SHP77 (cell line): ENCODE data around the gene ARHGEF16.
A peak's percentile ranks its signal among the peaks of the same experiment; 100 is the strongest.

Source experiments
- DNase-seq, 2 experiments: peaks; one replicate each; lab custom pipeline; 2025; lab: John Stamatoyannopoulos, UW

The ARHGEF16 gene

GRCh38 chr1:3453891-3454810 lies at the start of gene ARHGEF16:
TSS of gene ARHGEF16 (plus strand) at chr1:3454665. CDS start at chr1:3463085, 8,420 bp downstream.
- peak in 1 of 2 experiments; percentile 23 for DNase-seq

GRCh38 chr1:3404801-3405200 lies 49.7 kb upstream of the ARHGEF16 start:
- DNase-seq, result no peak

DNA sequence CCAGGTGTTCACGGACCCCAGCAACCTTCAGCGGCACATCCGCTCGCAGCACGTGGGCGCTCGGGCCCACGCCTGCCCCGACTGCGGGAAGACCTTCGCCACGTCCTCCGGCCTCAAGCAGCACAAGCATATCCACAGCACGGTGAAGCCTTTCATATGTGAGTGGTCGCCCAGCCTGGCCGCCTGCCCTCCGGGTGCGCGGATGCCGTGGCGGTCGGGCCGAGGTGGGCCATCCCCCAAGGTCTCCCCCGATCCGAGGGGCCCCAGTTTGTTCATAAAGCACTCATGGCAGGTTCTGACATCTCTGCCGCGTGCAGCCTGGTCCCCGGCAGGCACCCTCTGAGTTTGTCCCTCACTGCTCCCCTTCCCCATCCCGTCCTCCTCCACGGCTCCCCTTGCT lies 49.0 kb upstream of the ARHGEF16 start:
- DNase-seq, result no peak

GRCh38 chr1:3405974-3406867 lies 48.2 kb upstream of the ARHGEF16 start:
- DNase-seq, result no peak

DNA sequence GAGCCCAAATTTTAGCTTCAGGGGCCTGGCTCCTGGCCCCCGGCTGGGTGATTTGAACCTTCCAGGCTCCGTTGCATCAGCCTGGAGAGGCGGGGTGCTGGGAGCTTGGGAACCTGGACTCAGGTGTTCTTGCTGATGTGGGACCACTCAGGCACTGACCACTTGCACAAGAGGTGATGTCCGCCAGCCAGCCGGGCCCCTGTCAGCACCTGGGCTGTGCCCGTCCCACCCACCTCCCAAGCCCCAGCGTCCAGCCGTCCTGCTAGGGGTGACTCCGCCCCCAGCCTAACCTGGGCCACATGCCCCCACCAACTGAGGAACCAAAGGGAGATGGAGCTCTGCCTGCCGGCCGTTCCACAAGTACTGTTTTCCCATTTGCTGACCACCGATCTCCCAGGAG lies 47.4 kb upstream of the ARHGEF16 start:
- DNase-seq, result no peak

- DNase-seq, result no peak
Measured at GRCh38 chr1:3408751-3409266, 45.7 kb upstream of the ARHGEF16 start.

DNA sequence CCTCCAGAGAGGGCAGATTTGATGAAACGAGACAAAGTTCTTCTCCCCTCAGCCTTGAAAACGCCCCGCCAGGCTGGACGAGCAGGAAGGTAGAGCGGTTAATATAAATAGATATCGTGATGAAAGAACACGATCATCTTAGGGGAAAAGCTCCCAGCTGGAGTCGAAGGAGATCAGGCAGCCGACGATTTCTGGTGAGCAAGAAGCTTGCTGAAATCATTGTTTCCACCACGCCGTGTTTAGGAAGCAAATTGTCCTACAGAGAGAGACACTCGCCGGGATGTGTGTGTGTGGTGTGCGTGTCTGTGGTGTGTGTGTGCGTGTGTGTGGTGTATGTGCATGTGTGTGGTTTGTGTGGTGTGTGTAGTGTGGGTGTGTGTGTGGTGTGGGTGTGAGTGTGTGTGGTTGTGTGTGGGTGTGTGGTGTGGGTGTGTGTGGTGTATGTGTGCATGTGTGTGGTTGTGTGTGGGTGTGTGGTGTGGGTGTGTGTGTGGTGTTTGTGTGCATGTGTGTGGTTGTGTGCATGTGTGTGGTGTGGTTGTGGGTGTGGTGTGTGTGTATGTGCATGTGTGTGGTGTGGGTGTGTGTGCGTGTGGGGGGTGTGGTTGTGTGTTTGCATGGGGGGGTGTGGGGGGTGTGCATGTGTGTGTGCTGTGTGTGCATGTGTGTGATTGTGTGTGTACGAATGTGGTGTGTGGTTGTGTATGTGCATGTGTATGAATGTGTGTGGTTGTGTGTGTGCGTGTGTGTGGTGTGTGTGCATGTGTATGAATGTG lies 44.9 kb upstream of the ARHGEF16 start:
- no peak for DNase-seq

DNA sequence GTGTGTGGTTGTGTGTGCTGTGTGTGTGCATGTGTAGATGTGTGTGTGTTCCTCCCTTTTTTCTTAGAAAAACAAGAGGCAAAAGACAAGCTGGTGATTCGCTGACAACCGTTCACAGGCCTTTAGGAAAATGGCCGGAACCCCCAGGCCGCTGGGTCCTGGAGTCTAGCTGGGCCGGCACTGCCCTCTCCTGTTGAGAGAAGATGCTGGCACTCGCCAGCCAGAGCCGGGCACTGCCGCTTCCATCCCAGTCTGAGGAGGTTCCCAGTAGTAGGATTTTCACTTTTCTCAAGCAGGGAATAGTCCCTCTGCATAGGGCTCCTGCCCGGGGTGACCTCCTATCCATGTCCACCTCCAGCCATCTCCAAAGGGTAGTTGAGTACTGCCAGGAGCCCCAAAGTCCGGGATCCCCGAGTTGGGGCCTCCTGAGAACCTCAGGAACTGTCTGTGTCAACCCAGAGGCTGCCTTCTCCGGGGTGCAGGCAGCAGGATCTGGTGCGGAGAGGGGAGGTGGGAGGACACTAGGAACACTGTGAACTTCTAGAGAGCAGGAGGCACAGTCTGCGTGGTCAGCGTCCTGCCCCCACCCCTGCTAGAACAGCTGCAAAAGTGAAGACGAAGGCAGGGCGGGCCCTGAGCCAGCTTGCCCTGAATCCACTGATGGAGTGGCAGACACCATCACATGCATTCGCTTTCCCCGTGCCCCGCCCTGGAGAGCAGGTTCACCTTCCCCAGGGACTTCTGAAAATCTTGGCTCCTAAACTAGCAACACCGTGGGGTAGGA lies 44.1 kb upstream of the ARHGEF16 start:
- peak in 1 of 2 experiments; percentile 47 for DNase-seq

GRCh38 chr1:3411806-3412205 lies 42.7 kb upstream of the ARHGEF16 start:
- no peak for DNase-seq

- no peak for DNase-seq
Measured at GRCh38 chr1:3412376-3412775, 42.1 kb upstream of the ARHGEF16 start.

- no peak for DNase-seq
Measured at GRCh38 chr1:3413975-3414710, 40.3 kb upstream of the ARHGEF16 start.

DNA sequence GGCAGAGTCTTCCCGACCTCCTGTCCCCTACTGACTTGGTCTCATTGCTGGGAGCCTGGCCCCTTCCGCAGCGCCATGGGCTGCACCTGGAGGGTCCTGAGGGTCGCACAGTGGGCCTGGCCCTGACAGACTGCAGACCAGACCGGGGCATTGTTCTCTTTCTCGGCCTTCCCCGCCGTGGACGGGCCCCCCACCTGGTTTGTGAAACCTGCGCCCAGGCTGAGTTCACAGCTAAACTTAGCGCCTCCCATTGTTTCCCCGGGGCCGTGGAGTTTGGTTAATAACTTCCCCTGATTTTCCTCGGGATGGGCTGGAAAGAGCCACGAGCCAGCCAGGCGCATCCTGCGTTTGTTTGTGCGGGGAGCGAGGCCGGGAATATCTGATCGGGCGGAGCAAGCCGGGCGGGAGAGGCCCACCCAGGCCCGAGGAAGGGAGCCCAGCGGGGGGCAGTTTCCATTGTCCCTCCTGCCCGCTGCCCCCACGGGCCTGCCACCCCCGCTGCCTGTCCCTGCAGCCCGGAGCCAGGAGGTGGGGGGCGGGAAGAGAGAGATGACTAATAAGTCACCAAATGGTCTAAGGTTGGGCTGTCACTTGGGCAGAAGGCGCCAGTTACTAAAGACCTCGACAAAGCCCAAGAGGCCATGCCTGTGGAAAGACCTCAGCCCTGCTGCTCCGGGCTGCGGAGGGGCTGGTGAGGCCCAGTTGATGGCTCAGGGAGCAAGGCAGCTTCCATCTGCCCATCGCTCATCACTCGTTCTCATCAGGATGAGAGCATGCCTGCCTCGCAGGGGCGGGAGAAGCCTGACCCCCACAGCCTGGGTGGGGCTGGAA lies 39.0 kb upstream of the ARHGEF16 start:
- DNase-seq, result no peak

- DNase-seq, result no peak
Measured at GRCh38 chr1:3417082-3417739, 37.3 kb upstream of the ARHGEF16 start.

DNA sequence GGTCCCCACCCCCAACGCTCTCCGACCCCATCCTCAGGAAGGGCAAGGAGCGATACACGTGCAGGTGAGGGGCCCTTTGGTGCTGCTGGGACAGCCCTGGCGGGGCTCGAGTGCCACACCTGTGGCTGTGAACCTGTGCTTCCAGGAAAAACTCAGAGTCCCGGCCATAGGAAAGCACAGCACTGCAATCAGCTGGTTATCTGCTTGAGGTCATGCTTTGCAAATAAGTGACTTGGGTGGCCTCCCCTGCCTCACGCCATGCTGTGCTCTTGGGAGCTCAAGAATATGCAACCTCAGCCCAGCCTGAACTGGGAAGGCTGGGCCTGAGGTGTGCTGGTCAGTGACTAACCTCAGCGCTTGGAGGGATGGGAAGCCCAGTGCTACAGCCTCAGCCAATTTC lies 36.5 kb upstream of the ARHGEF16 start:
- DNase-seq, result no peak

- no peak for DNase-seq
Measured at GRCh38 chr1:3418600-3418999, 35.9 kb upstream of the ARHGEF16 start.

DNA sequence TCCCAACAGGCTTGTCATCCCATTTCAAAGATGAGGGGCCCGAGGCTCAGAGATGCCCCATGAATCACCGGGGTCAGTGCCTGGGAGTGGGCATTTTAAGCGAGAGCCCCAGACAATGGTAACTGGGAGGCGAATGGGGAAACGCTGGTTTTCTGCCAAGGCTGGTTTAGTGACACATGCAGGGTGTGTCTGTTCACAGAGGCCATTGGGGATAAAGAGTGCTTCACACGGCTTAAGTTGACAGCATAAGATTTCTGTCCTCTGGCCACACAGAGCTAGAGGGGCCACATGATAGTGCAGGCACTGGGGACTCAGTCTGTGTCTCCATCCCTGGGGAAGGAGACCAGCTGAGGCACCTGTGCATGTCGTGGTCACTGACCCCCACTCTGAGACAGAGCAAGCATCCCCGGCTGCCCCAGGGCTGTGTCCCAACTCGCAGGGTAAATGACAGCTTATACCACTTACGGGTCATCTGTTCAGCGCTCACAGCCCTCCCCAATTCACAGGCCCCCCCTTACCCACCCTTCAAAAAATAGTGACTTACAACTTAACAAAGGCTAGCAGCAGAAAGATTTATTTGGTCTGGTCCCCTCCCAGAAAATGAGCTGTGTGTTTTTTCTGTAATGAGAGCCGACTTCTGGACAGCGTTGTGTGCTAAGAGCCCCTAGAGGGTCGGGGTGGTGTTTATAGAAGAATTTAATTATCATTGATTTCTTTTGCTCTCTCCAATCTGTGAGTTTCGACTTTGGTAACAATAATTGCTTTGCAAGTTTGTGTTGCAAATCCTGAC lies 34.9 kb upstream of the ARHGEF16 start:
- DNase-seq, result no peak

- no peak for DNase-seq
Measured at GRCh38 chr1:3420218-3420951, 34.1 kb upstream of the ARHGEF16 start.
